Ammon's horn (tissue), 1 donor: Measurements from ENCODE around the gene GPN3.
"Not testable (repeated sequence)": the region's sequence is repeated elsewhere in the genome, so short reads cannot be mapped to it uniquely, and the experiment has no call there.

ENCODE experiments used
- DNase-seq: peaks from one replicate; pipeline ENCODE4 v3.0.0-alpha.2; 2016; ENCODE audit warnings: low spot score

The GPN3 gene

GRCh38 chr12:110468214-110469048 lies at the start of gene GPN3, which contains the start of gene FAM216A:
TSS of gene GPN3 (minus strand) at chr12:110468257. CDS start at chr12:110468203, 54 bp downstream.
TSS of gene FAM216A (plus strand) at chr12:110468845. CDS start at chr12:110468876, 31 bp downstream.
- peak; percentile 98 for DNase-seq

GRCh38 chr12:110516995-110517394 lies 48.9 kb upstream of the GPN3 start:
- no peak for DNase-seq

- DNase-seq, result no peak
Observed at GRCh38 chr12:110514363-110514762, 46.3 kb upstream of the GPN3 start.

GRCh38 chr12:110513842-110514241 lies 45.8 kb upstream of the GPN3 start:
- DNase-seq, result no peak

- no peak for DNase-seq
Observed at GRCh38 chr12:110508071-110508586, 40.1 kb upstream of the GPN3 start.

- no peak for DNase-seq
Observed at GRCh38 chr12:110505332-110505731, 37.3 kb upstream of the GPN3 start.

- no peak for DNase-seq
Observed at GRCh38 chr12:110503432-110503831, 35.4 kb upstream of the GPN3 start.

GRCh38 chr12:110501752-110502738 lies 34.0 kb upstream of the GPN3 start, which contains the start of the genes RAD9B and VPS29:
TSS of gene RAD9B (plus strand) at chr12:110502331. CDS start at chr12:110502338, 7 bp downstream.
TSS of gene VPS29 (minus strand) at chr12:110502111. CDS start at chr12:110502051, 60 bp downstream.
- DNase-seq, result peak; percentile 97

- DNase-seq, result peak; percentile 35
Observed at GRCh38 chr12:110501399-110501751, 33.3 kb upstream of the GPN3 start.

GRCh38 chr12:110498984-110499706 lies 31.1 kb upstream of the GPN3 start:
- no peak for DNase-seq

GRCh38 chr12:110475426-110475825 lies 7.4 kb upstream of the GPN3 start:
- no peak for DNase-seq

- DNase-seq, result no peak
Observed at GRCh38 chr12:110467847-110468213, 227 bp downstream of the GPN3 start.

- DNase-seq, result no peak
Observed at GRCh38 chr12:110466791-110467190, 1.3 kb downstream of the GPN3 start.

GRCh38 chr12:110465765-110466164 lies 2.3 kb downstream of the GPN3 start:
- not testable (repeated sequence) for DNase-seq

GRCh38 chr12:110465024-110465423 lies 3.0 kb downstream of the GPN3 start:
- DNase-seq, result no peak

GRCh38 chr12:110461189-110461588 lies 6.9 kb downstream of the GPN3 start:
- not testable (repeated sequence) for DNase-seq

GRCh38 chr12:110458756-110459155 lies 9.3 kb downstream of the GPN3 start:
- peak; percentile 54 for DNase-seq

- no peak for DNase-seq
Observed at GRCh38 chr12:110453569-110454296, 14.3 kb downstream of the GPN3 start.

GRCh38 chr12:110451263-110451662 lies 16.8 kb downstream of the GPN3 start:
- peak; percentile 26 for DNase-seq

- peak; percentile 98 for DNase-seq
Observed at GRCh38 chr12:110449799-110450497, 18.1 kb downstream of the GPN3 start, which contains the start of gene ARPC3. TSS of gene ARPC3 (minus strand) at chr12:110450337. CDS start at chr12:110450260, 77 bp downstream.
